Pancreas (tissue), 10 donors: Measurements from ENCODE around the gene YY1. TPM values are rescaled to one million over a fixed set of nuclear protein-coding genes. Genes with fewer than 3 reads are reported as not detected.

Experiments used
- ATAC-seq, 4 donors: fragments of 200-7000 bp; cut with Tn5 transposase; one replicate each; pipeline versions ENCODE4 v1.8.0 to v1.9.1; 2020; ENCODE audit warnings: mild to moderate bottlenecking in 4 of 4, moderate library complexity in 4 of 4
- DNase-seq, 6 donors: peaks; one replicate each; pipeline ENCODE4 v3.0.0-alpha.2; 2020
- FAIRE-seq: peaks from 2 replicates; lab custom pipeline; 2012; peaks lifted over from hg19 to GRCh38; lab: Jason Lieb, UNC
- H3K27ac ChIP-seq, 4 donors: fragments of 200-600 bp; sonication (generic); 1 replicate in 3 of 4; 2 replicates in 1 of 4; pipeline versions ENCODE4 v1.5.0 to v1.8.0; 2020
- H3K27me3 ChIP-seq, 4 donors: fragments of 200-600 bp; one replicate each; pipeline ENCODE4 v1.8.0; 2021
- H3K36me3 ChIP-seq, 3 donors: fragments of 200-600 bp; sonication (generic) in 1 of 3; one replicate each; pipeline versions ENCODE4 v1.5.0 to v1.8.0; 2020 to 2021
- H3K4me1 ChIP-seq, 3 donors: fragments of 200-600 bp; one replicate each; pipeline ENCODE4 v1.8.0; 2021
- H3K4me3 ChIP-seq, 4 donors: fragments of 200-600 bp; sonication (generic) in 2 of 4; one replicate each; pipeline versions ENCODE4 v1.5.0 to v1.8.0; 2020 to 2021
- H3K9me3 ChIP-seq, 4 donors: fragments of 200-600 bp; one replicate each; pipeline ENCODE4 v1.8.0; 2021
- WGBS, 2 donors: extraction: QIAGEN DNeasy Blood & Tissue Kit; methylation state at CpG; one replicate each; pipeline ENCODE4 v1.1.7; 2013; 5-methylcytosine and 5-hydroxymethylcytosine counted together
- intact Hi-C, 3 donors: fragments of 100-400 bp; cut with DNase I; formaldehyde crosslinking; loops; one replicate each; pipeline versions ENCODE4 v1.11.1 to v1.14.2; 2022
- polyA plus RNA-seq, 2 donors: library from polyadenylated mRNA; stranded (reverse); fragments of 200-250 nt; gene quantifications; one replicate each; pipeline ENCODE4 v1.2.3, GENCODE V29; 2013
- total RNA-seq, 6 donors: library from RNA; stranded (reverse); fragmentation: NEBNext Ultra II Directional in 4 of 6; extraction: Animal tissue kit (Norgen Biotek cat#: 25700) in 4 of 6; gene quantifications; one replicate each; pipeline versions ENCODE4 v1.2.1 to v1.2.4, GENCODE V29; 2021 to 2023
- TF ChIP-seq, protein P1 (sequence below), 4 donors: fragments of 200-600 bp; sonication (generic) in 3 of 4; IDR thresholded peaks; one replicate each; pipeline versions ENCODE4 v1.5.0 to v1.8.0; 2021; ENCODE audit warnings: antibody characterized with exemption in 4 of 4
- donor health status: healthy with polysubstance abuse.
- donor health status: DM: no; HTN: no; CAD: no; lungs with moderate emphysema.
- donor health status: DM: no; HTN: no; CAD: no.
- donor health status: control.
- donor health status: control.
- donor health status: Bipolar disorder and iron deficiency.
- donor health status: DM: yes; HTN: yes; CAD: no.
- donor health status: DM: no; HTN: no; CAD: no.
- donor health status: DM: no; HTN: no; CAD: no.
- donor health status: DM: yes; HTN: yes; CAD: no.

The YY1 gene
- total and polyA plus RNA-seq, 8 donors = 10.5 to 38.7 (median 24.1) TPM

DNA sequence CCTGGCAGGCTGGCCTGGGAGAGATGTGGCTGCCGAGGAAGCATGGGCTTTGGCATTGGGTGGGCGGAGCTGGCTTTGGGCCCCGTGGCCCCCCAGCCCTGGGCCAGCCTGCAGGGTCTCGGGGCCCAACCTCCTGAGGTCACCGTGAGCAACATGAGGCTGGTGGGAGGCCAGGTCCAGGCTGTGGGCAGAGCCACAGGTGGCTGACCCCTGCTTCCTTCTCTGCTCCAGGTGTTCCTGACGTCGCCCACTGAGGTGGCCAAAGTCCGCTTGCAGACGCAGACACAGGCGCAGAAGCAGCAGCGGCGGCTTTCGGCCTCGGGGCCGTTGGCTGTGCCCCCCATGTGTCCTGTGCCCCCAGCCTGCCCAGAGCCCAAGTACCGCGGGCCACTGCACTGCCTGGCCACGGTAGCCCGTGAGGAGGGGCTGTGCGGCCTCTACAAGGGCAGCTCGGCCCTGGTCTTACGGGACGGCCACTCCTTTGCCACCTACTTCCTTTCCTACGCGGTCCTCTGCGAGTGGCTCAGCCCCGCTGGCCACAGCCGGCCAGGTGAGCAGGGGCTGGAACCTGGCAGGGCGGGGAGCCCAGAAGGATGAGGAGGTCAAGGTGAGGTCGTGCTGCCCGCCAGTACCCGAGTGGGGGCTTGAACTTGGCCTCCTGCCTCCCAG lies 89.7 kb downstream of the YY1 start:
- Histone ChIP-seq H3K27ac (peak overlapping the region; percentile 42 to 72 (median 52)), H3K4me1 (peaks cover 0 to 3% (median 0%) of the 10 kb centered on the region in 3 donors), H3K27me3 (no peaks in the 10 kb centered on the region), H3K9me3 (no peaks in the 10 kb centered on the region), H3K4me3 (peak overlapping the region in 2 of 4 donors; percentile 3 to 4), H3K36me3 (no peaks in the 10 kb centered on the region)
- 37 to 38% methylated on average over 32 of the region's 32 CpGs for WGBS, 2 donors
- ATAC-seq (peak; percentile 74 to 87 (median 75)), FAIRE-seq (no peak), DNase-seq (peak in 5 of 6 donors; percentile 49 to 82 (median 70))
- intact Hi-C loops = no loop called here
- TF ChIP-seq, protein P1, sequence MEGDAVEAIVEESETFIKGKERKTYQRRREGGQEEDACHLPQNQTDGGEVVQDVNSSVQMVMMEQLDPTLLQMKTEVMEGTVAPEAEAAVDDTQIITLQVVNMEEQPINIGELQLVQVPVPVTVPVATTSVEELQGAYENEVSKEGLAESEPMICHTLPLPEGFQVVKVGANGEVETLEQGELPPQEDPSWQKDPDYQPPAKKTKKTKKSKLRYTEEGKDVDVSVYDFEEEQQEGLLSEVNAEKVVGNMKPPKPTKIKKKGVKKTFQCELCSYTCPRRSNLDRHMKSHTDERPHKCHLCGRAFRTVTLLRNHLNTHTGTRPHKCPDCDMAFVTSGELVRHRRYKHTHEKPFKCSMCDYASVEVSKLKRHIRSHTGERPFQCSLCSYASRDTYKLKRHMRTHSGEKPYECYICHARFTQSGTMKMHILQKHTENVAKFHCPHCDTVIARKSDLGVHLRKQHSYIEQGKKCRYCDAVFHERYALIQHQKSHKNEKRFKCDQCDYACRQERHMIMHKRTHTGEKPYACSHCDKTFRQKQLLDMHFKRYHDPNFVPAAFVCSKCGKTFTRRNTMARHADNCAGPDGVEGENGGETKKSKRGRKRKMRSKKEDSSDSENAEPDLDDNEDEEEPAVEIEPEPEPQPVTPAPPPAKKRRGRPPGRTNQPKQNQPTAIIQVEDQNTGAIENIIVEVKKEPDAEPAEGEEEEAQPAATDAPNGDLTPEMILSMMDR (IDR thresholded peaks at IDR 0.05) = no peak

DNA sequence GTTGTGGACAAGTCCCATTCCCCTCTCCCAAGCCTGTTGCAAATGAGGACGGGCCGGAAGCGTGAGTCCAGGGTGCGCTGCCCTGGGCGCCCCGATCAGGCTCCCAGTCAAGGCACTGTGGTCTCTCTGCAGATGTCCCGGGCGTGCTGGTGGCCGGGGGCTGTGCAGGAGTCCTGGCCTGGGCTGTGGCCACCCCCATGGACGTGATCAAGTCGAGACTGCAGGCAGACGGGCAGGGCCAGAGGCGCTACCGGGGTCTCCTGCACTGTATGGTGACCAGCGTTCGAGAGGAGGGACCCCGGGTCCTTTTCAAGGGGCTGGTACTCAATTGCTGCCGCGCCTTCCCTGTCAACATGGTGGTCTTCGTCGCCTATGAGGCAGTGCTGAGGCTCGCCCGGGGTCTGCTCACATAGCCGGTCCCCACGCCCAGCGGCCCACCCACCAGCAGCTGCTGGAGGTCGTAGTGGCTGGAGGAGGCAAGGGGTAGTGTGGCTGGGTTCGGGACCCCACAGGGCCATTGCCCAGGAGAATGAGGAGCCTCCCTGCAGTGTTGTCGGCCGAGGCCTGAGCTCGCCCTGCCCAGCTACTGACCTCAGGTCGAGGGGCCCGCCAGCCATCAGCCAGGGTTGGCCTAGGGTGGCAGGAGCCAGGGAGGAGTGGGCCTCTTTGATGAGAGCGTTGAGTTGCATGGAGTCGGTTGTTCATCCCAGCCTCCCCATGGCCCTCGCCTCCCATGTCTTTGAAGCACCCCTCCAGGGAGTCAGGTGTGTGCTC lies 90.5 kb downstream of the YY1 start:
- Histone ChIP-seq H3K27ac (peak overlapping the region in 2 of 4 donors; percentile 51 to 72), H3K9me3 (no peaks in the 10 kb centered on the region), H3K36me3 (no peaks in the 10 kb centered on the region), H3K27me3 (no peaks in the 10 kb centered on the region), H3K4me1 (peaks cover 0 to 3% (median 0%) of the 10 kb centered on the region in 3 donors), H3K4me3 (no peak overlapping the region)
- no peak for FAIRE-seq
- TF ChIP-seq, protein P1 (IDR thresholded peaks at IDR 0.05) = no peak
- DNase-seq = no peak
- 90 to 91% methylated on average over 36 of the region's 36 CpGs for WGBS, 2 donors
- intact Hi-C loops = no loop called here
- ATAC-seq = peak in 3 of 4 donors; percentile 4 to 39 (median 4)

DNA sequence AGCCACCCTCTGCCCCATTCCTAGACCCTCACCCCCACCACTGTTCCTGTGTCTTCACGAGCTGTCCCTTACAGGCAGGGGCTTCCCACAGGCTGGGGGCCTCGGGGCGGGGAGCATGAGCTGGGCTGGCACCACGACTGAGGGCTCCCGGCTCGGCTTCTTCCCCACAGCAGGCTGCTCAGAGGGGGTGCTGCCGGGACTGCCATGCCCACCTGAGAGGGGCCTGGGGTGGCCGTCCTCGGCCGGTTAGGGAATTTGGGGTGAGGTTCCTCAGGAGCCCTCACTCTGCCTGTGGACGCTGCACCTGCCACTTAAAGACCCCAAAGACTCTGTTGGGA lies 91.0 kb downstream of the YY1 start:
- H3K4me1 ChIP-seq = peaks cover 0 to 3% (median 0%) of the 10 kb centered on the region in 3 donors
- no peaks in the 10 kb centered on the region for H3K9me3 ChIP-seq
- DNase-seq (peak in 1 of 6 donors; percentile 68), ATAC-seq (no peak), FAIRE-seq (no peak)
- TF ChIP-seq, protein P1 (IDR thresholded peaks at IDR 0.05) = no peak
- no peaks in the 10 kb centered on the region for H3K36me3 ChIP-seq
- intact Hi-C loops = no loop called here
- H3K27ac ChIP-seq = no peak overlapping the region
- H3K4me3 ChIP-seq = no peak overlapping the region
- no peaks in the 10 kb centered on the region for H3K27me3 ChIP-seq
- 89 to 92% methylated on average over 11 of the region's 11 CpGs for WGBS, 2 donors

DNA sequence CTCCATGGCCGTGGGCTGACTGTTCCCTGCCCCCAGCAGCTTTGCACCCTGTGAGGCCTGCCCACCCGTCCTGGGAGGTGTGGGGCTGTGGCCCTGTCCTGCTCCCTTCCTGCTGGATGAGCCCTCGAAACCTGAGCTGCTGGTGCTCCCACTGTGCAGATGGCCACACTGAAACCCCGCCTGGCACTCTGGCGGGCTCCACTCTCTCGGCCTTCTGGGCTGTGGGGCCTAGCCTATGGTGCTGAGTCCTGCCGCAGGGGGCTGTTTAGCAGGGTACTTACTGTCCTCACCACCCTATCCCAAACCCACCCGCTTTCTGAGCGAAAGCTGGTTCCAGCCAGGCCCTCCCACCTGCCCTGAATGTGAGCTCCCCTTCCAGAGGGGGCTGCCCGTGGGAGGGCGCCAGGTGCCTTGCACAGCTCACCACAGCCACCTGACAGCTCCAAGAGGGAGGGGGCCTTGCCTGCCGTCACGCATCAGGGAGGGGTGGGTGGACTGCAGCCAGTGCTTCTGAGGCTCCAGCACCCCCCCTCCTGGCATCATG lies 91.5 kb downstream of the YY1 start:
- TF ChIP-seq, protein P1 (IDR thresholded peaks at IDR 0.05) = no peak
- 76 to 77% methylated on average over 13 of the region's 13 CpGs for WGBS, 2 donors
- ATAC-seq (no peak), DNase-seq (peak in 1 of 6 donors; percentile 59), FAIRE-seq (no peak)
- intact Hi-C loops = no loop called here
- Histone ChIP-seq H3K9me3 (no peaks in the 10 kb centered on the region), H3K4me1 (peaks cover 0 to 3% (median 0%) of the 10 kb centered on the region in 3 donors), H3K27ac (no peak overlapping the region), H3K27me3 (no peaks in the 10 kb centered on the region), H3K4me3 (no peak overlapping the region), H3K36me3 (no peaks in the 10 kb centered on the region)
